HG03432 (cell line): ENCODE measurements around the gene SMCO2.

Source experiments
- ATAC-seq: cut with Tn5 transposase; IDR thresholded peaks from one replicate; pipeline ENCODE4 v1.9.1; 2021; ENCODE audit warnings: mild to moderate bottlenecking, moderate library complexity; ENCODE audit not compliant: unreplicated experiment

SMCO2 gene

DNA sequence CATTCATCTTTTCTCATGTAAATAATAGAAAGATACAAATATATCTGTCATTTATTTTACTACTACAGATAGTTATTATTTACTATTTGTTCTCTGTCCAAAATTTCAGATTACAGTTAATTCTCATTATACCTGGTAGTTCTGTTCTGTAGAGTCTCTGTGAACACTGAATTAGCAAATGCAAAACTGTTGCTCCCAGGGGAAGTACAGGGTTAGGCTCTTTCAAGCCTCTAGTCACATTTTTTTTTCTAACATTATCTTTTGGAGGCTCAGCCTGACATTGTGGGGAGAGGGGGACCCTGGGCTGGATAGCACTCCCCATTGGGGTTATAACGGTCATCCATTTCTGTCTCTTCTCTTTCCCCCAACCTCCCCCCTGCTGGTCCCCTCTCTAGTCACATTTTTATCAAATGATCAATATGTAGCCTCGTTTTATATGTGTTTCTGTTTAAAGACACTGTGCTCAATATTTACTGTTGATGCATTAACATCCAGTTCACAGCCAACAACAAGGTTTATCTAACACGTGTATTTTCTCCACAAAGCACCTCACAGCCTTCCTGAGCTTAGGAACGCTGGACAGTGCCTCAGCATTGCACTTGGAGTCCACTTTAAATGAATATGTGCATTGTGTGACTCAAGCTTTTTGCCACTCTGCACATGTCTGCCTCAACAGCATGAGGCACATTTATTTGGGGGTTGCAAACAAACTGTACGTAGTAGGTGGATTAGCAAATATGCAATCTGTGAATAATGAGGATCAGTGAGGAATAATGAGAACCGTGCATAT, 4.7 kb downstream of the SMCO2 start:
- no peak for ATAC-seq

DNA sequence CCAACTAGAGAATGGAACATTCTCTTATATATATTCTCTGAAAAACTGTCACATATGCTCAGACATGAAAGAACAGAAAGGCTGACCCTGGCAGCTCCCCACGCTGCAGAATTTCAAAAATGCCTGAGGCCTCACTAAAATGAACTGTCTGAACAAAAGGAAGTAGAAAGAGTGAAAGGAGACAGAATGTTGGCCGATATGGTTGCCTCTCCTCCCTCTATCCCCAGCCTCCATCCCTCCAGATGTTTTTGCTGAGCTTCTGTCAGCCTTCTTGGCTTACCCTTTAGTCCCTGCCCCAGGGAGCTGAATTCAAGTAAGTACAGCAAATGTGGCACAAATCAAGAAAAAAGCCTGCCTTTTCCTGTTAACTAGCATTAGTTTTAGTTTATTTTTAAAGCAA, 6.9 kb downstream of the SMCO2 start:
- ATAC-seq, result no peak

DNA sequence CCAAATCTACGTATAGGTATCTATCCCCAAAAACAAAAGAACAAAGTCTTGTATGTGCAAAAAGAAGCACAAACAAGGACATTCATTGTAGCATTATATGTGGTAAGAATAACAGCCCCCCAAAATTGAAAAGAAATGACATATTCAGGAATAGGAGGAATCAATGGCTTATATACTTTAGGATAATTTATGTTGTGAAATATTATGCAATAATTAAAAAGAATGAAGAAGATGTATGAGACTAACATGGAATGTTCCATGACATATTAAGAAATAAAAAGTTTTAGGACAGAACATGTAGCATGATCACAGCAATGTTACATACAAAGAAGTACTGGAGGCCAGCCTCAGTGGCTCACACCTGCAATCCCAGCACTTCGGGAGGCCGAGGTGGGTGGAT, 9.1 kb downstream of the SMCO2 start:
- ATAC-seq, result no peak

DNA sequence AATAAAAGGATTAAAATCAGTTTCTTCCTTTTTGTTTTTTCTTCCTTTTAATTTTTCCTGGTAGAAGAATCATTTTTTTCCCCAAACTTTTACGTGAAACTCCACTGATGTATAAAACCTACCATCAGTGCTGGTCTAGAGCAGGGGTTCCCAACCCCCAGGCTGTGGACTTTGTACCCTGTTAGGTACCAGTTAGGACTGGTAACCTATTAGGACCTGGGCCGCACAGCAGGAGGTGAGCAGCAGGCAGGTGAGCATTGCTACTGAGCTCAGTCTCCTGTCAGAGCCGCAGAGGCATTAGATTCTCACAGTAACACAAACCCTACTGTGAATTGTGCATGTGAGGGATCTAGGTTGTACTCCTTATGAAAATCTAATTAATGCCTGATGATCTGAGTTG, 10.1 kb downstream of the SMCO2 start:
- ATAC-seq, result no peak

DNA sequence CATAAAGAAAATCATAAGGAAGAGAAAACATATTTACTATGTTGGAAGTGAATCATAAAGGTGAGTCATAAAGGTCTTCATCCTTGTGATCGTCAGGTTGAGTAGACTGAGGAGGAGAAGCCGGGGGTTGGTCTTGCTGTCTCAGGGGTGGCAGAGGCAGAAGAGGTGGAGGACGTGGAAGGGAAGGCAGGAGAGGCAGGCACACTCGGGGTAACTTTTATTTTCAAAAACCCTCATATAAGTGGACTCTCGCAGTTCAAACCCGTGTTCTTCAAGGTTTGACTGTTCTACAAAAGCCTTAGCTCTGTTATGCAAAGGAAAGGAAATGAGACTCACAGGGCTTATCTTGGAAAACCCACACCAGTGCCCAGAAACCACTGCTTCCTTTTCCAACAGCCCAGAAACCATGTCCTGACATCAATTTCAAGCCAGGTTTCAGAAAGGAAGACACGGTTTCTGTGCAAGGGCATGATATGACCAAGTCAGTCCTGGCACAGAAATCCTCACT, 14.0 kb downstream of the SMCO2 start:
- ATAC-seq, result no peak

DNA sequence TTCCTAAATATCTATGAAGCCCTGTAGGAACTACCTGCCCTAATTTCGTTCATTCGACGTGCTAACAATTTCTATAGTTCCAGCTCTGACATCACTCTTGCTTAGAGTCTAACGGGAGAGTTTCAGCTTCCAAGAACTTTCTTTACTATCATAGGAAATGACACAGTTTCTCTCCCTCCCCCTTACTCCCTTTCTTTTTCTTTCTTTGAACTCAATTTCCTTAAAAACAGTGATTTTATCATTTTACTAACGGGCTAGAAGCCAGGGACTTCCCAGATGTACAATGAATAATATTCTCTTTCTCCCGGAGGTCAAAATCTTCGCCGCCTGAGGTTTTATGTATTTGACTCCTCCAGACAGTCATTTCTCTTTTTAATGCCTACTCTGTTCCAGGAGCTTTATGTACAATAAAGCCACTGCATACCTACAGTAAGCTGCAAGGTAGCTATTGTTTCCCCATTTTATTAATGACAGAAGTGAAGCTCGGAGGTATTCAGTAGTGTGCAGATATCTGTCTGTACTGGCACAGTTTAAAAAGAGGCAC, 15.7 kb downstream of the SMCO2 start:
- no peak for ATAC-seq

DNA sequence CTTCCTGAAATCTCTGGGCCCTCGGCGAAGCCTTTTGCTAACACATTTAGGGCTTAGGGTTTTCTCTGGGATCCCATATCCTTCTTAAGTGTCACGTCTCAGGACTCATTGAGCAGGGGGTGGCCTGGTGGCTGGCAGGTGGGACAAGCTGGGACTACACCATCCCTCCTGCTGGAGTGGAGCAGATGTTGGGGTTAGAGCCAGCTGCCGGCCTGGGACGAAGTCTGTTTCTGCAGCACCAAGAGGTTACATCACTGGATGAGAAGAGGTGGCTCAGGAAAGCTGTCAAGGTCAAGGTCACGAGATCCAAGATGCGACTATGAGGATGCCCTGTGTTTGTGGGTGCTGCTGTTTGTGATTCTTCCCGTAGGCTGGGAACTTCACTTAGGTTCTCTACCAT, 16.3 kb downstream of the SMCO2 start:
- no peak for ATAC-seq

DNA sequence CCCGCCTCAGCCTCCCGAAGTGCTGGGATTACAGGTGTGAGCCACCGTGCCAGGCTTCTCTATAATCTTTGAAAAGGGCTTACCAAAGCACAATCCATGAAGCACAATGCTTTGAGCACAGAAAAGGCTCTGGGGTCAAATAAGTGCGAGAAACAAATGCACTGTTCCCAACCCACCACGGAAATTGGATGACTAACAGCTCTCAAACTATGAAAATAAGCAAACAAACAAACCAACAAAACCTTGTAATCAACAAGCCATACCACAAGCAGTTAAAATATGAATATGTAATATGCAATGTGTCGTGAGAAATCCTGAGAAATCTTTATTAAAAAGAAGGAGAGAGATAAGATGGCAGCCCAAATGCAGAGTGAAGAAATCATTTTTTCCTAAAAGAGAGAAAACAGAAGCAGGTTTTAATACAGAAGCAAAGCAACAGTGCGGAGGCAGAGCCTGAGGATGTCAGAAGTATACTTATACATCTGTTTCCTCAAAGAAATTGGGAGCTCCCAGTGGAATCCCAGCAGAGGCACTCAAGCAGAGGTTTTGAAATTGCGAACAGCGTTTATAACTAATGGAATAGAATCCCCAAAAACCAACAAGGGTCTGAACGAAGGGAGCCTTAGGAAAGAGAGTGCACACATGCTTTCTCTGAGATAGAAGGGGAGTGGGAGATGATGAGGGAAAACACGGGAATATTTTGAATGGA, 17.1 kb downstream of the SMCO2 start:
- ATAC-seq, result no peak

DNA sequence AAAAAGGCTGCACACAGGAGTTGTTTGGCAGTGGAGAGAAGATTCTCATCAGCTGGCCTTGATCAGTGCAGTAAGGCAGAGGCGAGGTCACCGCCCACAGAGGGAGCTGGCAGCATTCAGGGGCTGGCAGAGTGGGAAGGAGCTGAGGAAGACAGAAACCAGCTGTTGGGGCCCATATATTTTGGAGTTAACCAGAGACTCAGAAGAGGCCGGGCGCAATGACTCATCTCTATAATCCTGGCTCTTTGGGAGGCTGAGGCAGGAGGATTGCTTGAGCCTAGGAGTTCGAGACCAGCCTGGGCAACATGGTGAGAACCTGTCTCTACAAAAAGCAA, 17.7 kb downstream of the SMCO2 start:
- no peak for ATAC-seq

DNA sequence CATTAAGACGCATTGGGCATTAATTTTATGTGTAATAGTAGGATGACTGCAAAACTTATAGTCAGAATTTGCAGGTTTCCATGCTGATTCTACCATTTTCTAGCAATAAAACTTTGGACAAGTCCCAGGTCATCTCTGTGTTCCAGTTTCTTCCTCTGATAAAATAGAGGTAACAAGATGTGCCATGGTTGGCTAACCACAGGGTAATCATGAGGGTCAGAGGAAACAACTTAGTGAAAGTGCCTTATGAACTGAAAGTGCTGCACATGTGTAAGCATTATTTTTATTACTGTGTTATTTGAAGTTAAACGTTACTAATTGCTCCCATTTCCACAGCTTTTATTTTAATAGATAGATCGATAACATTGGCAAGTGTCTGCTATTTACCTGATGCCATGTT, 21.1 kb downstream of the SMCO2 start:
- ATAC-seq, result no peak

DNA sequence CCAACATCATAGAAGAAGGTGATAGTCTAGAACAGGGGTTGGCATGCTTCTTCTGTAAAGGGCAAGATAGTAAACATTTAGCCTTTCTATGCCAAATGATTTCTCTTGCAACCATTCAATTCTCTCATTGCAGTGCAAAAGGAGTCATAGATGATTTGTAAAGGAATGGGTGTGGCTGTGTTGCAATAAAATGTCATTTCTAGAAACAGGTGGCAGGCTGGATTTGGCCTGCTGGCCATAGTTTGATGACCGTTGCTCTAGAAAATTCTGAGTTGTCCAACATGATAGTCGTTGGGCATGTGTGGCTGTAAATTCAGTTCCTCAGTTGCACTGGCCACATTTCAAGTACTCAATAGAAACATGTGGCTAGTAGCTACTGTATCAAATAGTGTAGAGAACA, 21.7 kb downstream of the SMCO2 start:
- ATAC-seq, result no peak

DNA sequence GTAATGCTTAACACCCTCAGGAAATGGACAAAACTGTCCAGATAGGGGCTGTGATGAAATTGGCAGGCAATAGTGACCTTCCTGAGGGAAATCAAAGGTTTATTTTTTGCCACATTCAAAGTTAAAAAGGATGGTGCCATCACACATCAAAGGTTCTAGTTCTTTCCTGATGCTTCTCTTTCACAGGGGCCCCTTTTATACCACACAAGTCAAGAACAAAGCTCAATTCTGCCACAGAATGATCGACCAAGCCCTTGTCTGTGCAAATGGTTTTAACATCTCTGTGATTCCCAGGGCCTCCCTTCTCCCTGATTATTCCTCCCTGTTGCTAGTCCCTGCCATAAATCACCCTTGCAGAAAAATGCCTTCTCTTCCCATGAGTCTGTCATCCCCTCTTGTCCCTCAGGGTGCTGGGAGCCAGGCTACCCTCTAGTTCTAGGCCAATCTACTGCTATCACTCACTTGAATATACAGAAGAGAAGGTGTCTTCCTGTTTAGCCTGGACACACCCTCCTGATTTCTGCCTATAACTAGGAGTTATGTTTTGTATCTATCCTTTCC, 22.7 kb downstream of the SMCO2 start:
- ATAC-seq, result no peak

DNA sequence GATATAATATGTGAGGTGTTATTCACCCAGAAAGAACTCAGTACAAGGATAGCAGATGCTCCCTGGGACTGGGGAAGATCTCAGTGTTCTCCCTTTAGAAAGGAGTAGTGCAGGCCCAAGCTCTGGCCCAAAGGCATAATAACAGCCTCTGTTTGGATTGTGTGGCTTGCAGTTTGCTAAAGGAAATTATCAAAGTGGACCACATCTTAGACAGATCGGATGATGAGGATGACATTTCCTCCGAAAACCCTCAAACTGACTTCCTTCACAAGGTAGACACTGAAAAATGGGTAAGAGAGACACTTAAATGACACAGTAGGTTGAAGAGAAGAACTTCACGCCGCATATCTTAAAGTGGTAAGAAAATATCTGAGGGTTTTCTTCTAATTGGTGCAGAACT, 26.1 kb downstream of the SMCO2 start:
- no peak for ATAC-seq

DNA sequence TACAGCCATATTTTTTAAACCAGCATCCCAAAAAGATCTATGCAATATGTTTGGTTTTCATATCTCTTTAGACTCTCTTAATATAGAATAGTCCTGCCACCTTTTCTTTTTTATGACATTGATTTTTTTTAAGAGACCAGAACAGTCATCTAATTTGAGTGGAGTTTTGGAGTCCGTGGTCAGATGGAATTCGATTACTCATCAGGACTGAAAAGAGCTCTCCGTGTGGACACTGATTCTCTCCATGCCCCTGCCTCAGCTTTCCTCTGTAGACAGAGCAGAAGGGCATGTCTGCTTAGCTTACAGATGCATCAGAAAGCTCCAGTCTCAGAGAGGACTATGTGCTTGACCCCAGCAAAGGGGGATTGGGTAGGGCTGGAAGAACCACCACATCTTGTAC, 27.8 kb downstream of the SMCO2 start:
- no peak for ATAC-seq

DNA sequence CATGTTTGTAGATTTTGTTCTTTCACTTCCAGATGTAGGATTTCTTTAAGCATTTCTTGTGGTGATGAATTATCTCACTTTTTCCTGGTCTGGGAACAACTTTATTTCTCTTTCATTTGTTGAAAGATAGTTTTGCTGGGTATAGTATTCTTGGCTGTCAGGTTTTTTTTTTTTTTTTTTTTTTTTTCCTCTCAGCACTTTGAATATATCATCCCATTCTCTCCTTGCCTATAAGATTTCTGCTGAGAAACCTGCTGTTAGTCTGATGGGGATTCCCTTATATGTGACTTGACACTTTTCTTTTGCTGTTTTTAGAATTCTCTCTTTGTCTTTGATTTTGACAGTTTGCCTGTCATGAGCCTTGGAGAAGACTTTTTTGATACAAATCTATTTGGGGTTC, 30.5 kb downstream of the SMCO2 start:
- no peak for ATAC-seq

DNA sequence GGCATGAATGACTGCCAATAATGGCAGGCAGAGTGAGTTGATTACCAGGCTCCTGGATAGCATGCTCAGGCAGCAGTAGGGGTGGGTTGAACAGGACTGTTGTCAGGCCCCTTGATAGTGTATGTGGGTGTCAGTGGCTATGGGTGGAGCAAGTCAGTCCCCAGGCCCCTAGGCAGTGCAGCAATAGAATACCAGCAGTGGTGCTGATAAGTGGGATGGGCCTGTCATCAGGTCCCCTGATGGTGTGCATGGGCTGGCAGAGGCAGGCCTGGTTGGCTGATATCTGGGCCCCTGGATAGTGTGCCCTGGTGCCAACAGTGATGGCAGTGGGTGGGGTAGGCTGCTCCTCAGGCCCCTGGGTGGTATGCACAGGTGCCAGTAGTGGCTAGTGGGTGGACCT, 32.4 kb downstream of the SMCO2 start:
- no peak for ATAC-seq

DNA sequence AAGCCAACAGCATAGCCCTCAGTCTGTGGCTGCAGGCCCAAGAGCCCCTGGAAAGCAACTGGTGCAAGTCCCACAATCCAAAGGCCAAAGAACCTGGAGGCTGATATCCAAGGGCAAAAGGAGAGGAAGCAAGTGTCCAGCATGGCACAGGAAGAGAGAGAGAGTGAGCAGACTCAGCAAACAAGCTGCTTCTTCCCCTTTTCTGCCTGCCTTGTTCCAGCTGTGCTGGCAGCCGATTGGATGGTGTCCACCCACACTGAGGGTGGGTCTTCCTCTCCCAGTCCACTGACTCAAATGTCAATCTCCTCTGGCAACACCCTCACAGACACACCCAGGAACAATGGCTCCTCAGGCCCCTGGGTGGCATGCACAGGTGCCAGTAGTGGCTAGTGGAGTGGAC, 33.5 kb downstream of the SMCO2 start:
- no peak for ATAC-seq

DNA sequence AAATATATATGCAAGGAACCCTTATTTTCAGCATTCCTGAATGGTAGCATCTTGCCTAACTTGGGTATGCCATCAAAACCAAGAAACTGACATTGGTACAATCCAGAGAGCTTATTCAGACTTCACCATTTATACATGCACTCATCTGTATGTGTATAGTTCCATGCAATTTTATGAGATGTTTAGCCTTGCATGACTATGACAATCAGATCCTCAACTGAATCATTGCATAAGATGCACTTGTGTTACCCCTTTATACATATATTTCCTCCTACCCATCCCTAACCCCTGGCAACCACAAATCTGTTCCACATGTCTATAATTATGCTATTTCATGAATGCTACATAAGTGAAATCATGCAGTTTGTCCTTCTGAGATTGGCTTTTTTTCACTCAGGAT, 40.4 kb downstream of the SMCO2 start:
- ATAC-seq, result no peak

DNA sequence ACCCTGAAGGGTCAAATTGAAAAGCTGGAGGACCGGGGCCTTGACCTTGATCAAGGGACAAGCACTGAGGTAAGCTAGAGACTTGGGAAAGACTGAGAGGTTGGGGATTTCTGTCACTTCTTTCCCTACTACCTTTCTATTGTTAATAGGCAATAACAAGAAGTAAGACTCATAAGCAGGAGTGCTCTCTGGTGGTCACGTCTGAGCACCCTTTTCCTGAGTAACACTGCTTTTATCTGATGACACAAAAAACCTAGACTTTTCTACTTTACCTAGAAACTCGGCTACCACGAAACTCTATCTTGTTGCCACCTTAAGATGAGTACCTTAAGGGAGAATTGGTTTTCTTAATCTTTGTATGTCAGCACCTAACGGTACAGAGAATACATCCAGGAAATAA, 41.9 kb downstream of the SMCO2 start:
- no peak for ATAC-seq

DNA sequence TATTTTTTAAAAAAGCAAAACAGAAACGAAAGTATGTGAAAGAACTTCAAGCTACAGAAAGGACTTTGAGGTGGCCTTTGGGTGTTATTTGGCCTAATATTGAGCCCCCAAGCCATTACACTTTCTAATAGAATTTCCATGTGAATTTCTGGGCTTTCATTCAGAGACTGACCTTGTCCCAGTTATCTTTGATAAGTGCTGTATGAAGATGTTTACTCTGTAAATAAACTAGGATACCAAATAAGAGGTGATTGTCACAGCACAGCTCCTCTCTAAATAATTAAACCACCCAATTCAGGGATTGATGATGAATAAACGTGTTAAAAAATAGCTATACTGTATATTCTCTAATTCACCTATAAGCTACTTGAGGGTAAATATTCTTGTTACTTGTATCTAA, 44.7 kb downstream of the SMCO2 start:
- no peak for ATAC-seq

DNA sequence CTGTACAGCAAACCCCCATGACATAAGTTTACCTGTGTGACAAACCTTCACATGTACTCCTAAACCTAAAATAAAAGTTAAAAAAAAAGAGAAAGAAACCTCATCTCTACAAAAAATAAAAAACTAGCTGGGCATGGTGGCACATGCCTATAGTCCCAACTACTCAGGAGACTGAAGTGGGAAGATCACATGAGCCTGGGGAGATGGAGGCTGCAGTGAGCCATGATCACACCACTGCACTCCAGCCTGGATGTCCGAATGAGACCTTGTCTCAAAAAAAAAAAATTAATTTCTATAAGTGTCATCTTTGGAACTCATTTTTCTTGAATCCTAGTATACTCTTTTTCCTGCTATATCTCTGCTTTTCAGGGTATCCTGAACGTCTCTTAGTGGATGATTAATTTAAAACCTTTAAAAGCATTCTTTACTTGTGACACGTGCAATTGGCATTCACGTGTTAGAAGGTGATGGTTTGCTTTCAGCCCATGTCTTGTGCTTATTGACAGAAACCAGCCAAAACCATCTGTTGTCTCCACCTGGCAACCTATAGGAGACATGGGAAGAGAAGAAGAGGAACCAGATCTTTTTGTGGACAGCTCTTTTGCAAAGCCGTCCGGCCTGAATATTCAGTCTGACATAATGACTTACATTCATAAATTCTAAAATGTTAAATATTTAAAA, 46.9 kb downstream of the SMCO2 start:
- ATAC-seq, result no peak
